Mesenchymal stem cell (in vitro differentiated cells and primary cell): ENCODE results near the gene MELK.

Source experiments
- DNase-seq: peaks from one replicate; pipeline ENCODE4 v3.0.0-alpha.2; 2013
- H2AFZ ChIP-seq: one replicate; pipeline ENCODE4 v1.6.1; 2013; ENCODE audit warnings: low read depth, mild to moderate bottlenecking, control low read depth, inconsistent platforms, low read length, moderate library complexity
- H2AK5ac ChIP-seq: 2 replicates; pipeline ENCODE4 v1.6.1; 2013; ENCODE audit warnings: low read length, moderate library complexity, mild to moderate bottlenecking, inconsistent platforms; ENCODE audit not compliant: severe bottlenecking
- H2BK120ac ChIP-seq: one replicate; pipeline ENCODE4 v1.6.1; 2013; ENCODE audit warnings: low read depth, mild to moderate bottlenecking, inconsistent platforms, low read length, moderate library complexity
- H2BK12ac ChIP-seq, 2 experiments: one replicate each; pipeline ENCODE4 v1.6.1; 2013; ENCODE audit warnings: inconsistent platforms in 2 of 2, low read length in 2 of 2, mild to moderate bottlenecking in 2 of 2, moderate library complexity in 2 of 2, control low read depth in 1 of 2
- H2BK15ac ChIP-seq: one replicate; pipeline ENCODE4 v1.6.1; 2013; ENCODE audit warnings: mild to moderate bottlenecking, low read depth, inconsistent platforms; ENCODE audit not compliant: poor library complexity, severe bottlenecking
- H2BK5ac ChIP-seq: 2 replicates; pipeline ENCODE4 v1.6.1; 2013; ENCODE audit warnings: low read depth, mild to moderate bottlenecking, low read length, control low read depth, inconsistent platforms; ENCODE audit not compliant: poor library complexity, severe bottlenecking
- H3K14ac ChIP-seq, 2 experiments: one replicate each; pipeline ENCODE4 v1.6.1; 2013; ENCODE audit warnings: inconsistent platforms in 2 of 2, low read length in 2 of 2, control low read depth in 1 of 2, mild to moderate bottlenecking in 1 of 2, moderate library complexity in 1 of 2
- H3K18ac ChIP-seq, 2 experiments: one replicate each; pipeline ENCODE4 v1.6.1; 2013; ENCODE audit warnings: inconsistent platforms in 2 of 2, low read length in 2 of 2, control low read depth in 1 of 2, low read depth in 1 of 2, mild to moderate bottlenecking in 1 of 2
- H3K23ac ChIP-seq, 2 experiments: one replicate each; pipeline ENCODE4 v1.6.1; 2013; ENCODE audit warnings: inconsistent platforms in 2 of 2, low read length in 2 of 2, mild to moderate bottlenecking in 2 of 2, moderate library complexity in 2 of 2, control low read depth in 1 of 2
- H3K27ac ChIP-seq: 2 replicates; pipeline ENCODE4 v1.5.1; 2013; ENCODE audit warnings: mild to moderate bottlenecking, moderate library complexity, low read length, control low read depth, inconsistent platforms; ENCODE audit not compliant: poor library complexity, severe bottlenecking
- H3K27me3 ChIP-seq, 2 experiments: 2 replicates each; pipeline versions ENCODE4 v1.6.1 to v1.7.0; 2013; ENCODE audit warnings: low read length in 2 of 2, mild to moderate bottlenecking in 2 of 2, moderate library complexity in 2 of 2, control low read depth in 1 of 2, inconsistent platforms in 1 of 2; ENCODE audit not compliant: control insufficient read depth in 1 of 2, insufficient read depth in 1 of 2
- H3K36me3 ChIP-seq, 2 experiments: 2 replicates each; pipeline versions ENCODE4 v1.6.1 to v1.7.0; 2013; ENCODE audit warnings: low read length in 2 of 2, control low read depth in 1 of 2, inconsistent platforms in 1 of 2, low read depth in 1 of 2, mild to moderate bottlenecking in 1 of 2; ENCODE audit not compliant: insufficient read depth in 2 of 2, control insufficient read depth in 1 of 2
- H3K4ac ChIP-seq, 2 experiments: one replicate each; pipeline ENCODE4 v1.6.1; 2013; ENCODE audit warnings: inconsistent platforms in 2 of 2, low read length in 2 of 2, mild to moderate bottlenecking in 2 of 2, moderate library complexity in 2 of 2, control low read depth in 1 of 2, low read depth in 1 of 2
- H3K4me1 ChIP-seq: 2 replicates; pipeline ENCODE4 v1.6.1; 2013; ENCODE audit warnings: low read depth, low read length, control low read depth; ENCODE audit not compliant: control insufficient read depth, insufficient read depth
- H3K4me2 ChIP-seq: 2 replicates; pipeline ENCODE4 v1.6.1; 2013; ENCODE audit warnings: low read length, mild to moderate bottlenecking, inconsistent platforms; ENCODE audit not compliant: poor library complexity, severe bottlenecking
- H3K4me3 ChIP-seq, 2 experiments: 2 replicates each; pipeline versions ENCODE4 v1.5.1 to v1.7.0; 2013; ENCODE audit warnings: low read length in 2 of 2, mild to moderate bottlenecking in 2 of 2, control low read depth in 1 of 2, low read depth in 1 of 2; ENCODE audit not compliant: insufficient read depth in 1 of 2
- H3K79me1 ChIP-seq: replicated peaks from 2 replicates; pipeline ENCODE4 v1.6.1; 2013; ENCODE audit warnings: mild to moderate bottlenecking, control low read depth, low read length, inconsistent platforms; ENCODE audit not compliant: poor library complexity, severe bottlenecking
- H3K9ac ChIP-seq: 2 replicates; pipeline ENCODE4 v1.7.0; 2013; ENCODE audit warnings: mild to moderate bottlenecking, low read length, moderate library complexity
- H3K9me3 ChIP-seq: 2 replicates; pipeline ENCODE4 v1.7.0; 2013; ENCODE audit warnings: mild to moderate bottlenecking, low read length; ENCODE audit not compliant: control insufficient read depth
- H4K8ac ChIP-seq: one replicate; pipeline ENCODE4 v1.6.1; 2013; ENCODE audit warnings: inconsistent platforms, mild to moderate bottlenecking, low read length, moderate library complexity
- H4K91ac ChIP-seq: one replicate; pipeline ENCODE4 v1.6.1; 2013; ENCODE audit warnings: mild to moderate bottlenecking, low read length, inconsistent platforms
- WGBS: methylation state at CpG from one replicate; pipeline ENCODE4 v1.1.7; 2013; ENCODE audit warnings: mixed read lengths; 5-methylcytosine and 5-hydroxymethylcytosine counted together

The MELK gene

GRCh38 chr9:36623280-36623679, 50.6 kb downstream of the MELK start:
- Histone ChIP-seq H3K9me3 (no peaks in the 10 kb centered on the region), H2BK5ac (no peak overlapping the region), H3K4ac (peak overlapping the region in 1 of 2 experiments; percentile 37), H3K27ac (no peak overlapping the region), H3K4me3 (no peak overlapping the region), H2BK120ac (no peak overlapping the region), H3K23ac (no peak overlapping the region), H3K4me2 (no peak overlapping the region), H3K18ac (peak overlapping the region; percentile 34 to 62), H2BK12ac (peak overlapping the region in 1 of 2 experiments; percentile 54), H3K9ac (no peak overlapping the region), H2AK5ac (no peak overlapping the region), H3K79me1 (peaks cover 16% of the 10 kb centered on the region), H2AFZ (no peak overlapping the region), H3K27me3 (no peaks in the 10 kb centered on the region), H3K36me3 (no peaks in the 10 kb centered on the region), H3K4me1 (peaks cover 5% of the 10 kb centered on the region), H2BK15ac (no peak overlapping the region), H4K91ac (no peak overlapping the region), H3K14ac (no peak overlapping the region), H4K8ac (peak overlapping the region; percentile 47)
- DNase-seq: peak; percentile 31
- 88% methylated on average over 3 of the region's 3 CpGs for WGBS

- Histone ChIP-seq H3K18ac (peak overlapping the region in 1 of 2 experiments; percentile 16), H2AFZ (no peak overlapping the region), H3K14ac (no peak overlapping the region), H2AK5ac (no peak overlapping the region), H3K4me1 (peaks cover 5% of the 10 kb centered on the region), H3K4me2 (no peak overlapping the region), H2BK15ac (no peak overlapping the region), H4K91ac (no peak overlapping the region), H2BK5ac (no peak overlapping the region), H3K27ac (peak overlapping the region; percentile 9), H3K27me3 (no peaks in the 10 kb centered on the region), H3K4me3 (peak overlapping the region in 1 of 2 experiments; percentile 54), H3K23ac (no peak overlapping the region), H3K9me3 (no peaks in the 10 kb centered on the region), H2BK120ac (no peak overlapping the region), H3K9ac (peak overlapping the region; percentile 79), H3K36me3 (no peaks in the 10 kb centered on the region), H3K4ac (no peak overlapping the region), H3K79me1 (peaks cover 15% of the 10 kb centered on the region), H2BK12ac (no peak overlapping the region), H4K8ac (no peak overlapping the region)
- 73% methylated on average over 6 of the region's 6 CpGs for WGBS
- DNase-seq: peak; percentile 78
These were observed 52.4 kb downstream of the MELK start for GRCh38 chr9:36625006-36625615.

- no peak overlapping the region for H2BK120ac ChIP-seq
- WGBS: no CpG with 5 or more reads among the region's 1 CpG
- H3K27me3 ChIP-seq: no peaks in the 10 kb centered on the region
- H3K9ac ChIP-seq: no peak overlapping the region
- no peak overlapping the region for H3K4me2 ChIP-seq
- DNase-seq: peak; percentile 44
- no peak overlapping the region for H4K91ac ChIP-seq
- H3K4me3 ChIP-seq: no peak overlapping the region
- no peaks in the 10 kb centered on the region for H3K9me3 ChIP-seq
- no peak overlapping the region for H3K4ac ChIP-seq
- H2AFZ ChIP-seq: no peak overlapping the region
- no peak overlapping the region for H3K23ac ChIP-seq
- peaks cover 0 to 8% of the 10 kb centered on the region in 2 experiments for H3K36me3 ChIP-seq
- no peaks in the 10 kb centered on the region for H3K4me1 ChIP-seq
- H4K8ac ChIP-seq: no peak overlapping the region
- no peak overlapping the region for H2BK5ac ChIP-seq
- H2BK15ac ChIP-seq: no peak overlapping the region
- peaks cover 13% of the 10 kb centered on the region for H3K79me1 ChIP-seq
- no peak overlapping the region for H2BK12ac ChIP-seq
- no peak overlapping the region for H3K14ac ChIP-seq
- H3K18ac ChIP-seq: no peak overlapping the region
- no peak overlapping the region for H2AK5ac ChIP-seq
- H3K27ac ChIP-seq: no peak overlapping the region
These were observed 60.2 kb downstream of the MELK start for GRCh38 chr9:36632892-36633291.

- Histone ChIP-seq H3K79me1 (peaks cover 23% of the 10 kb centered on the region), H3K4ac (no peak overlapping the region), H2BK5ac (no peak overlapping the region), H2AFZ (no peak overlapping the region), H3K4me2 (no peak overlapping the region), H4K8ac (no peak overlapping the region), H3K27ac (no peak overlapping the region), H3K18ac (no peak overlapping the region), H3K9me3 (no peaks in the 10 kb centered on the region), H3K36me3 (peaks cover 0 to 8% of the 10 kb centered on the region in 2 experiments), H3K14ac (no peak overlapping the region), H3K4me3 (no peak overlapping the region), H3K9ac (no peak overlapping the region), H2AK5ac (no peak overlapping the region), H2BK15ac (no peak overlapping the region), H3K27me3 (no peaks in the 10 kb centered on the region), H4K91ac (no peak overlapping the region), H2BK12ac (no peak overlapping the region), H3K4me1 (no peaks in the 10 kb centered on the region), H2BK120ac (no peak overlapping the region), H3K23ac (no peak overlapping the region)
- WGBS: 95% methylated on average over 1 of the region's 2 CpGs
- no peak for DNase-seq
These were observed 65.0 kb downstream of the MELK start for GRCh38 chr9:36637491-36638270.
